Endothelial cell of hepatic sinusoid (primary cell): ENCODE data around the gene IFT81.

Experiments
- in situ Hi-C: cut with HindIII; loops from 2 replicates; pipeline ENCODE4 v1.10.0; 2017; ENCODE audit warnings: low sequenced_read_pairs

The IFT81 gene

GRCh38 chr12:110156766-110157165 is 32.6 kb downstream of the IFT81 start:
- in situ Hi-C loops = no loop called here

- in situ Hi-C loops = no loop called here
These were observed 33.4 kb downstream of the IFT81 start for GRCh38 chr12:110157539-110157938.

- in situ Hi-C loops = loop anchor here (10.0 kb wide), 1 partner anchor 125 kb away; the partner anchor contains the start of gene ATP2A2
These were observed 35.6 kb downstream of the IFT81 start for GRCh38 chr12:110159671-110160245.

- in situ Hi-C loops = loop anchor here (10.0 kb wide), 1 partner anchor 119 kb away; the partner anchor contains the start of gene ATP2A2
These were observed 41.5 kb downstream of the IFT81 start for GRCh38 chr12:110165540-110166159.

GRCh38 chr12:110168732-110169455 is 44.7 kb downstream of the IFT81 start:
- in situ Hi-C loops = loop anchor here (10.0 kb wide), 1 partner anchor 116 kb away; the partner anchor contains the start of gene ATP2A2

- in situ Hi-C loops = no loop called here
These were observed 46.5 kb downstream of the IFT81 start for GRCh38 chr12:110170535-110171185.

GRCh38 chr12:110171186-110171538 is 47.0 kb downstream of the IFT81 start:
- in situ Hi-C loops = no loop called here

GRCh38 chr12:110171636-110172035 is 47.5 kb downstream of the IFT81 start:
- in situ Hi-C loops = no loop called here

- in situ Hi-C loops = no loop called here
These were observed 50.3 kb downstream of the IFT81 start for GRCh38 chr12:110174373-110174996.

- in situ Hi-C loops = no loop called here
These were observed 51.0 kb downstream of the IFT81 start for GRCh38 chr12:110175201-110175600.

GRCh38 chr12:110176745-110177144 is 52.6 kb downstream of the IFT81 start:
- in situ Hi-C loops = no loop called here

GRCh38 chr12:110179291-110179690 is 55.1 kb downstream of the IFT81 start:
- in situ Hi-C loops = no loop called here

- in situ Hi-C loops = no loop called here
These were observed 56.4 kb downstream of the IFT81 start for GRCh38 chr12:110180591-110181005.

GRCh38 chr12:110182281-110182680 is 58.1 kb downstream of the IFT81 start:
- in situ Hi-C loops = no loop called here

GRCh38 chr12:110183386-110183785 is 59.2 kb downstream of the IFT81 start:
- in situ Hi-C loops = no loop called here

- in situ Hi-C loops = no loop called here
These were observed 61.5 kb downstream of the IFT81 start for GRCh38 chr12:110185626-110186025.

- in situ Hi-C loops = no loop called here
These were observed 61.9 kb downstream of the IFT81 start for GRCh38 chr12:110186059-110186458.

- in situ Hi-C loops = no loop called here
These were observed 69.0 kb downstream of the IFT81 start for GRCh38 chr12:110193196-110193595.

- in situ Hi-C loops = no loop called here
These were observed 72.8 kb downstream of the IFT81 start for GRCh38 chr12:110197003-110197402.

GRCh38 chr12:110198386-110198785 is 74.2 kb downstream of the IFT81 start:
- in situ Hi-C loops = no loop called here
